Duodenal mucosa (tissue), 2 donors: ENCODE data around the gene ATP4B.

Source experiments
- H3K27ac ChIP-seq: one replicate; pipeline ENCODE4 v1.7.0; 2013; ENCODE audit warnings: low read depth, low read length
- H3K27me3 ChIP-seq, 2 donors: one replicate each; pipeline ENCODE4 v1.7.0; 2013; ENCODE audit warnings: low read length in 2 of 2, control low read depth in 1 of 2; ENCODE audit not compliant: insufficient read depth in 2 of 2, control insufficient read depth in 1 of 2
- H3K36me3 ChIP-seq, 2 donors: one replicate each; pipeline ENCODE4 v1.7.0; 2013; ENCODE audit warnings: low read length in 2 of 2, control low read depth in 1 of 2; ENCODE audit not compliant: insufficient read depth in 2 of 2, control insufficient read depth in 1 of 2
- H3K4me1 ChIP-seq, 2 donors: one replicate each; pipeline ENCODE4 v1.7.0; 2013; ENCODE audit warnings: low read length in 2 of 2, control low read depth in 1 of 2; ENCODE audit not compliant: insufficient read depth in 2 of 2, control insufficient read depth in 1 of 2
- H3K4me3 ChIP-seq, 2 donors: one replicate each; pipeline ENCODE4 v1.7.0; 2013; ENCODE audit warnings: low read length in 2 of 2, low read depth in 1 of 2
- H3K9ac ChIP-seq, 2 donors: one replicate each; pipeline ENCODE4 v1.7.0; 2013; ENCODE audit warnings: low read length in 2 of 2, low read depth in 1 of 2
- H3K9me3 ChIP-seq, 2 donors: one replicate each; pipeline ENCODE4 v1.7.0; 2013; ENCODE audit warnings: low read length in 2 of 2, control low read depth in 1 of 2; ENCODE audit not compliant: control insufficient read depth in 1 of 2

Gene ATP4B

GRCh38 chr13:113666951-113667701 is 9.1 kb upstream of the ATP4B start, which contains the start of gene GRK1:
GRK1 (plus strand) TSS chr13:113667219; CDS start chr13:113667387, 168 bp downstream.
- Histone ChIP-seq H3K9ac (no peak within 1 kb of the TSS), H3K4me3 (no peak within 1 kb of the TSS)

GRCh38 chr13:113666329-113666670 is 8.3 kb upstream of the ATP4B start:
- peaks cover 0 to 5% of the 10 kb centered on the region in 2 donors for H3K4me1 ChIP-seq
- no peak overlapping the region for H3K27ac ChIP-seq
- no peak overlapping the region for H3K4me3 ChIP-seq
- H3K27me3 ChIP-seq = no peaks in the 10 kb centered on the region
- H3K9me3 ChIP-seq = peaks cover 0 to under 1% of the 10 kb centered on the region in 2 donors
- no peak overlapping the region for H3K9ac ChIP-seq
- H3K36me3 ChIP-seq = no peaks in the 10 kb centered on the region

More at GRCh38 chr13:113666951-113667701, 9.1 kb upstream of the ATP4B start, which contains the start of gene GRK1:
- H3K36me3 ChIP-seq = no peaks in the 10 kb centered on the region
- peaks cover 0 to 1% of the 10 kb centered on the region in 2 donors for H3K27me3 ChIP-seq
- H3K27ac ChIP-seq = no peak within 1 kb of the TSS
- peaks cover 0 to 5% of the 10 kb centered on the region in 2 donors for H3K4me1 ChIP-seq
- no peaks in the 10 kb centered on the region for H3K9me3 ChIP-seq

GRCh38 chr13:113665597-113666328 is 7.8 kb upstream of the ATP4B start:
- Histone ChIP-seq H3K27me3 (no peaks in the 10 kb centered on the region), H3K9ac (no peak overlapping the region), H3K4me1 (peaks cover 0 to 5% of the 10 kb centered on the region in 2 donors), H3K27ac (no peak overlapping the region), H3K36me3 (no peaks in the 10 kb centered on the region), H3K9me3 (peaks cover 0 to 6% of the 10 kb centered on the region in 2 donors), H3K4me3 (no peak overlapping the region)

- no peaks in the 10 kb centered on the region for H3K36me3 ChIP-seq
- H3K9me3 ChIP-seq = peaks cover 0 to 7% of the 10 kb centered on the region in 2 donors
- no peak overlapping the region for H3K27ac ChIP-seq
- H3K27me3 ChIP-seq = no peaks in the 10 kb centered on the region
- H3K9ac ChIP-seq = no peak overlapping the region
- H3K4me1 ChIP-seq = peaks cover 0 to 5% of the 10 kb centered on the region in 2 donors
- no peak overlapping the region for H3K4me3 ChIP-seq
Observed at GRCh38 chr13:113664751-113665596, 7.0 kb upstream of the ATP4B start.

GRCh38 chr13:113663934-113664333 is 5.9 kb upstream of the ATP4B start:
- H3K27ac ChIP-seq = no peak overlapping the region
- peaks cover 0 to 7% of the 10 kb centered on the region in 2 donors for H3K9me3 ChIP-seq
- H3K9ac ChIP-seq = no peak overlapping the region
- H3K27me3 ChIP-seq = no peaks in the 10 kb centered on the region
- H3K36me3 ChIP-seq = no peaks in the 10 kb centered on the region
- no peak overlapping the region for H3K4me3 ChIP-seq
- peaks cover 0 to 5% of the 10 kb centered on the region in 2 donors for H3K4me1 ChIP-seq

GRCh38 chr13:113661509-113661908 is 3.5 kb upstream of the ATP4B start:
- peaks cover 0 to 7% of the 10 kb centered on the region in 2 donors for H3K9me3 ChIP-seq
- H3K4me3 ChIP-seq = no peak overlapping the region
- no peaks in the 10 kb centered on the region for H3K27me3 ChIP-seq
- no peak overlapping the region for H3K9ac ChIP-seq
- H3K27ac ChIP-seq = no peak overlapping the region
- H3K36me3 ChIP-seq = no peaks in the 10 kb centered on the region
- H3K4me1 ChIP-seq = peaks cover 0 to 11% of the 10 kb centered on the region in 2 donors

GRCh38 chr13:113660066-113660465 is 2.1 kb upstream of the ATP4B start:
- Histone ChIP-seq H3K9ac (no peak overlapping the region), H3K27me3 (no peaks in the 10 kb centered on the region), H3K36me3 (no peaks in the 10 kb centered on the region), H3K9me3 (peaks cover 0 to 7% of the 10 kb centered on the region in 2 donors), H3K27ac (no peak overlapping the region), H3K4me1 (peaks cover 0 to 11% of the 10 kb centered on the region in 2 donors), H3K4me3 (no peak overlapping the region)

GRCh38 chr13:113659337-113659736 is 1.3 kb upstream of the ATP4B start:
- H3K4me1 ChIP-seq = peaks cover 0 to 6% of the 10 kb centered on the region in 2 donors
- H3K27ac ChIP-seq = no peak overlapping the region
- H3K36me3 ChIP-seq = no peaks in the 10 kb centered on the region
- H3K9ac ChIP-seq = no peak overlapping the region
- H3K9me3 ChIP-seq = peaks cover 0 to 7% of the 10 kb centered on the region in 2 donors
- no peaks in the 10 kb centered on the region for H3K27me3 ChIP-seq
- H3K4me3 ChIP-seq = no peak overlapping the region

GRCh38 chr13:113658836-113659235 is 838 bp upstream of the ATP4B start:
- Histone ChIP-seq H3K9ac (no peak overlapping the region), H3K9me3 (peaks cover 0 to 7% of the 10 kb centered on the region in 2 donors), H3K27me3 (no peaks in the 10 kb centered on the region), H3K27ac (no peak overlapping the region), H3K4me3 (no peak overlapping the region), H3K4me1 (peaks cover 0 to 6% of the 10 kb centered on the region in 2 donors), H3K36me3 (no peaks in the 10 kb centered on the region)
